NT2/D1 (cell line): Measurements from ENCODE around the gene ECT2.

Experiments
- SUZ12 ChIP-seq: IDR thresholded peaks from 2 replicates; pipeline ENCODE4 v1.6.1; 2011; ENCODE audit not compliant: insufficient read length, insufficient read depth; ENCODE audit errors: extremely low read depth
- YY1 ChIP-seq: IDR thresholded peaks from 2 replicates; pipeline ENCODE4 v1.6.1; 2011; ENCODE audit not compliant: insufficient read length, insufficient read depth

DNA sequence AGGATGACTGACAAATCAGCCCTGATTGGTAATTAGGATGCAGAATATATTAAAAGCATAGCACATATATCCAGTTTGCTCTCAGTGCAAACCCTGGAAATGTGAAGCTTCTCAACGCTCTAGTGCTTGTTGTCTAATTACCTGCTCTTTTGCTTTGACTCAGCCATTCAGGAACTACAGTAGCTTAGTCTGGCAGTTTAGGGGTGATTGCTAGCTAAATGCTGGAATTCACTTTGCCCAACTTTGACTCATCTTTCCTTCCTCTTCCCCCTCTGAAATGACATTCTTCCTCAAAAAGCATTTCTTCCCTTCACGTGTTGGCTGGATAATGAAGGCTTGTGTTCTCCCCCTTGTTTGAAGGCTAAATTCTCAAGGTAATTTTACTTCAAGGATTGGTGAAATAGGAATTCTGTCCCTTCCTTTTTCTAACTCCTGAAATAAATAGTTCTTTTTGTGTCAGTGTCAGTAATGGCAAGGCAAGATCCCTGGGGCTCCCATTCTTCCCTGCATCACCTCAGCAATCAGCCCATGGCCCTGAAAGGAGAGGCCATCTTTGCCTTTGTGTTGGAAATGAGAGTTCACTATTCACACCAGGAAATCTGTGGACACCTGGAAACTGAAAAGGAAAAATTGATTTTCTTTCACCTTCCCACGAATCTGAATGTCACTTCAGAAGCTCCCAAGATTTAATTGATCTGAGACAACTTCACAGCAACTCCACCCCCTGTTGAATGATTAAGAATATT lies 103.6 kb downstream of the ECT2 start:
- TF ChIP-seq YY1 (no peak), SUZ12 (no peak)
